GM23338 (cell line): ENCODE data around the gene RHOB.

Source experiments
- CREB1 ChIP-seq: fragments of 250-450 bp; sonication (Bioruptor Pico); IDR thresholded peaks from 2 replicates; pipeline ENCODE4 v1.5.0; 2020; ENCODE audit warnings: low read depth, mild to moderate bottlenecking, moderate library complexity
- CTCF ChIP-seq, 2 experiments: fragments of 200-600 bp in 1 of 2; sonication (generic) in 1 of 2; conservative IDR thresholded peaks; 2 replicates each; pipeline versions ENCODE4 v1.5.1 to v1.6.1; 2016 to 2017; ENCODE audit warnings: antibody characterized with exemption in 2 of 2, low read depth in 2 of 2, mild to moderate bottlenecking in 2 of 2, moderate library complexity in 1 of 2
- ETS1 ChIP-seq: IDR thresholded peaks from 2 replicates; pipeline ENCODE4 v1.6.1; 2016; ENCODE audit warnings: antibody characterized with exemption
- EZH2 ChIP-seq: fragments of 200-600 bp; sonication (generic); IDR thresholded peaks from one replicate; pipeline ENCODE4 v1.8.0; 2017; ENCODE audit warnings: antibody characterized with exemption, mild to moderate bottlenecking, low read depth; ENCODE audit not compliant: unreplicated experiment
- EZH2phosphoT487 ChIP-seq: fragments of 200-600 bp; sonication (generic); IDR thresholded peaks from one replicate; pipeline ENCODE4 v1.8.1; 2018; ENCODE audit warnings: antibody characterized with exemption; ENCODE audit not compliant: unreplicated experiment
- JUNB ChIP-seq: IDR thresholded peaks from one replicate; pipeline ENCODE4 v1.6.1; 2016; ENCODE audit warnings: antibody characterized with exemption; ENCODE audit not compliant: unreplicated experiment
- NANOG ChIP-seq: IDR thresholded peaks from 2 replicates; pipeline ENCODE4 v1.6.1; 2016; ENCODE audit warnings: antibody characterized with exemption, borderline replicate concordance
- POLR2AphosphoS5 ChIP-seq: IDR thresholded peaks from 2 replicates; pipeline ENCODE4 v1.6.1; 2016; ENCODE audit warnings: antibody characterized with exemption, low read depth
- STAT1 ChIP-seq: IDR thresholded peaks from one replicate; pipeline ENCODE4 v1.6.1; 2016; ENCODE audit warnings: antibody characterized with exemption; ENCODE audit not compliant: unreplicated experiment
- ZNF114 ChIP-seq: fragments of 250-450 bp; sonication (Bioruptor Pico); IDR thresholded peaks from 2 replicates; pipeline ENCODE4 v1.5.0; 2020; ENCODE audit warnings: mild to moderate bottlenecking, moderate library complexity
- ZNF331 ChIP-seq: fragments of 250-450 bp; sonication (Bioruptor Pico); IDR thresholded peaks from 2 replicates; pipeline ENCODE4 v1.5.0; 2020; ENCODE audit warnings: low read depth, mild to moderate bottlenecking, moderate library complexity
- ZNF462 ChIP-seq: fragments of 250-450 bp; sonication (Bioruptor Pico); IDR thresholded peaks from 2 replicates; pipeline ENCODE4 v1.5.0; 2020; ENCODE audit warnings: mild to moderate bottlenecking, moderate library complexity
- TF ChIP-seq, protein P1 (sequence below): IDR thresholded peaks from one replicate; pipeline ENCODE4 v1.6.1; 2018; ENCODE audit warnings: antibody characterized with exemption; ENCODE audit not compliant: unreplicated experiment

- no peak for TF ChIP-seq CTCF (conservative IDR thresholded peaks at IDR 0.05; ENCODE audit: low read depth in 2 of 2)
- TF ChIP-seq EZH2: no peak
- TF ChIP-seq EZH2phosphoT487: no peak
- no peak for TF ChIP-seq POLR2AphosphoS5
- no peak for TF ChIP-seq CREB1 (CRISPR knock-in tag)
- TF ChIP-seq, protein P1, sequence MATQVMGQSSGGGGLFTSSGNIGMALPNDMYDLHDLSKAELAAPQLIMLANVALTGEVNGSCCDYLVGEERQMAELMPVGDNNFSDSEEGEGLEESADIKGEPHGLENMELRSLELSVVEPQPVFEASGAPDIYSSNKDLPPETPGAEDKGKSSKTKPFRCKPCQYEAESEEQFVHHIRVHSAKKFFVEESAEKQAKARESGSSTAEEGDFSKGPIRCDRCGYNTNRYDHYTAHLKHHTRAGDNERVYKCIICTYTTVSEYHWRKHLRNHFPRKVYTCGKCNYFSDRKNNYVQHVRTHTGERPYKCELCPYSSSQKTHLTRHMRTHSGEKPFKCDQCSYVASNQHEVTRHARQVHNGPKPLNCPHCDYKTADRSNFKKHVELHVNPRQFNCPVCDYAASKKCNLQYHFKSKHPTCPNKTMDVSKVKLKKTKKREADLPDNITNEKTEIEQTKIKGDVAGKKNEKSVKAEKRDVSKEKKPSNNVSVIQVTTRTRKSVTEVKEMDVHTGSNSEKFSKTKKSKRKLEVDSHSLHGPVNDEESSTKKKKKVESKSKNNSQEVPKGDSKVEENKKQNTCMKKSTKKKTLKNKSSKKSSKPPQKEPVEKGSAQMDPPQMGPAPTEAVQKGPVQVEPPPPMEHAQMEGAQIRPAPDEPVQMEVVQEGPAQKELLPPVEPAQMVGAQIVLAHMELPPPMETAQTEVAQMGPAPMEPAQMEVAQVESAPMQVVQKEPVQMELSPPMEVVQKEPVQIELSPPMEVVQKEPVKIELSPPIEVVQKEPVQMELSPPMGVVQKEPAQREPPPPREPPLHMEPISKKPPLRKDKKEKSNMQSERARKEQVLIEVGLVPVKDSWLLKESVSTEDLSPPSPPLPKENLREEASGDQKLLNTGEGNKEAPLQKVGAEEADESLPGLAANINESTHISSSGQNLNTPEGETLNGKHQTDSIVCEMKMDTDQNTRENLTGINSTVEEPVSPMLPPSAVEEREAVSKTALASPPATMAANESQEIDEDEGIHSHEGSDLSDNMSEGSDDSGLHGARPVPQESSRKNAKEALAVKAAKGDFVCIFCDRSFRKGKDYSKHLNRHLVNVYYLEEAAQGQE: no peak
- TF ChIP-seq NANOG: no peak
- TF ChIP-seq ETS1: no peak
- no peak for TF ChIP-seq ZNF462 (CRISPR knock-in tag)
- TF ChIP-seq JUNB: no peak
- no peak for TF ChIP-seq STAT1
- no peak for TF ChIP-seq ZNF114 (CRISPR knock-in tag)
- no peak for TF ChIP-seq ZNF331 (CRISPR knock-in tag)
Observed at GRCh38 chr2:20490300-20491181, 43.7 kb downstream of the RHOB start.
